Cardiac fibroblast (primary cell): Measurements from ENCODE around the gene ID2.
A peak's percentile ranks its signal among the peaks of the same experiment; 100 is the strongest.
"Not testable (repeated sequence)": the region's sequence is repeated elsewhere in the genome, so short reads cannot be mapped to it uniquely, and the experiment has no call there.

Experiments used
- DNase-seq, 2 donors: peaks; one replicate each; pipeline versions ENCODE4 v3.0.0 to v3.0.0-alpha.2; 2010; ENCODE audit warnings: low read depth in 2 of 2
- H3K4me3 ChIP-seq, 2 donors: replicated peaks in 1 of 2; 1 replicate in 1 of 2; 2 replicates in 1 of 2; pipeline ENCODE4 v1.5.1; 2011; ENCODE audit warnings: low read depth in 2 of 2, low read length in 2 of 2, mild to moderate bottlenecking in 2 of 2, moderate library complexity in 1 of 2
- TF ChIP-seq, protein P1 (sequence below): IDR thresholded peaks from one replicate; pipeline ENCODE4 v1.5.1; 2011; ENCODE audit warnings: low read depth, mild to moderate bottlenecking, low read length, inconsistent platforms

The ID2 gene

DNA sequence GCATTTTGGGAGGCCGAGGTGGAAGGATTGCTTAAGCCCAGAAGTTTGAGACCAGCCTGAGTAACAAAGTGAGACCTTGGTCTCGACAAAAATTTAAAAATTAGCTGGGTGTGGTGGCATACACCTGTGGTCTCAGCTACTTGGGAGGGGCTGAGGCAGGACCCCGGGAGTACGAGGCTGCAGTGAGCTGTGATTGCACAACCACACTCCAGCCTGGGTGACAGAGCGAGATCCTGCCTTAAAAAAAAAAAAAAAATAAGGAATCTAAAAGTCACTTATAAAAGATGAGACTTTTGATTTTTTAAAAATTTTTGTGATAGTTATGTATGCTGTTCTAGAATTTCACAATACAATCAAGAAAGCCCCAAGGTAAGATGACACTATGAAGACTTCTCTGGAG lies 33.1 kb downstream of the ID2 start:
- TF ChIP-seq, protein P1, sequence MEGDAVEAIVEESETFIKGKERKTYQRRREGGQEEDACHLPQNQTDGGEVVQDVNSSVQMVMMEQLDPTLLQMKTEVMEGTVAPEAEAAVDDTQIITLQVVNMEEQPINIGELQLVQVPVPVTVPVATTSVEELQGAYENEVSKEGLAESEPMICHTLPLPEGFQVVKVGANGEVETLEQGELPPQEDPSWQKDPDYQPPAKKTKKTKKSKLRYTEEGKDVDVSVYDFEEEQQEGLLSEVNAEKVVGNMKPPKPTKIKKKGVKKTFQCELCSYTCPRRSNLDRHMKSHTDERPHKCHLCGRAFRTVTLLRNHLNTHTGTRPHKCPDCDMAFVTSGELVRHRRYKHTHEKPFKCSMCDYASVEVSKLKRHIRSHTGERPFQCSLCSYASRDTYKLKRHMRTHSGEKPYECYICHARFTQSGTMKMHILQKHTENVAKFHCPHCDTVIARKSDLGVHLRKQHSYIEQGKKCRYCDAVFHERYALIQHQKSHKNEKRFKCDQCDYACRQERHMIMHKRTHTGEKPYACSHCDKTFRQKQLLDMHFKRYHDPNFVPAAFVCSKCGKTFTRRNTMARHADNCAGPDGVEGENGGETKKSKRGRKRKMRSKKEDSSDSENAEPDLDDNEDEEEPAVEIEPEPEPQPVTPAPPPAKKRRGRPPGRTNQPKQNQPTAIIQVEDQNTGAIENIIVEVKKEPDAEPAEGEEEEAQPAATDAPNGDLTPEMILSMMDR, result no peak
- H3K4me3 ChIP-seq, result no peak overlapping the region

DNA sequence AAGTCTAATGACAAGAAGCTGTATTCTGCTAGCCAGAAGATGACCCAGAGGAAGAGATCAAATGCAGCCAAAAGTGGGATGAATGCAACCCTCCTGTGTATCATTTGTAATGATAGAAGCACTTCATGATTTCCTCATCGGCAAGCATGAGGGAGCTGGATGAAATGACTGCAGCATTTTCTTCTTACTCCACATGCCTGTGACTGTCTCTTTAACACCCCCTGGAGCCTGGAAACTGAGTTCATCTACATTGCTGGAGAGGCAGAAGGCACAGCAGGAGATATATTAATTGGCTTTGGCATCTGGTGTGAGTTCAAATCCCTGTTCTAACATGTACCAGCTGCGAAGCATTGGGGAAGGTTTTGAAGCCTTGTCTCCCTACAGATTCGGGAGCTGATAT lies 37.7 kb downstream of the ID2 start:
- H3K4me3 ChIP-seq, result no peak overlapping the region
- TF ChIP-seq, protein P1, result no peak
- peak; percentile 5 to 7 for DNase-seq

More for the DNA sequence above, 33.1 kb downstream of the ID2 start:
- DNase-seq, result no peak

DNA sequence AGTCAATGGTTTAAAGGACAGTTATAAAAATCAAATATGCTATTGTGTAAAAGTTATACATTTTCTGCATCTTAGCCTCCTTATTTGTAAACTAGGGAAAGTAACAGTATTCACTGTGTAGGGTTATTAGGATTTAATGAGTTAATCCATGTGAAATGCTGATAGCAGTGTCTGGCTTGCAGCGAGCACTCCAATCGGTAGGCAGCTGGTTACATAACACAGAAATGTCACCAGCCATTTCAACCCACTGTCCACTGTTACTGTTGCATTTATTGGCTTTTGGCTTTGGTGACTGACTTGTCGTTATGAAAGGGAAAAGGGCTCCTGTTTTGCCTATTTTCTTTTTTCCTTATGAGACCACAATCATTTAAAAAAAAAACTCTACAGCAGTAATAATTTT lies 38.9 kb downstream of the ID2 start:
- no peak for DNase-seq
- TF ChIP-seq, protein P1, result no peak
- H3K4me3 ChIP-seq, result no peak overlapping the region

DNA sequence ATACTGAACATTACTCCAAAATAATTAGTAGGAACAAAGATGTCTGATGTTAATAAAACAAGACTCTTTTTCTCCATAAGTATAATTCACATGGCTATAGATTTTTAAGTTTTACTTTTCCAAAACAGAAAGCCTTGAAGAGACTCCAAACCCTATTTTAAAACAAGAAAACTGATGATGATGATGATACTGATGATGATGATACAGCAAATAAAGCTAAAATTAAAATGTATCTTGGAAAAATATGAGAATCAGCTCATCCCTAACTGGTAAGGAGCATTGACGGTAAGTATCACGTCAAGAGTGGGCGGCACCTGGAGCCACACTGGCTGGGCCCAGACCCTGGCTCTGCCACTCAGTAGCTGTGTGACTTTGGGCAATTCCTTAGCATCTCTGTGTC lies 39.6 kb downstream of the ID2 start:
- no peak for DNase-seq
- no peak overlapping the region for H3K4me3 ChIP-seq
- TF ChIP-seq, protein P1, result no peak

DNA sequence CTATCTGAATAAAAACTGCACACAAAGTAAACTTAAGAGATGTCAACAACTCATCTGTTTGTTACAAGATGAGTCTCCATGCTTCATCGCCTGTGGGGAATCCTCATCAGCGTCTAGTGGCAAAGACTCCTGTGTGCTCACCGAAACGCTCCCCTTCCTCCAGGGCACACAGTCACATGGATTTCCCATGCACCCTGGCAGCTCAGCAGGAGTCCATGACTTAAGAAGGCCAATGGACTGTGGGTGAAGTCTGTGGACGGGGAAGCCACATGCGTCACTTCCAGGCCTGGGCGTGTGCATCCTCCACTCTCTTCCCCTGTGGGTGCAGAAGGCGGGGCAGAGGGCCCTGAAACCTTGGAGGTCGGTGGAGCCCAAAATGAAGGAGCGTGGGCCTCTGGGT lies 41.1 kb downstream of the ID2 start:
- DNase-seq, result no peak
- no peak overlapping the region for H3K4me3 ChIP-seq
- TF ChIP-seq, protein P1, result no peak

DNA sequence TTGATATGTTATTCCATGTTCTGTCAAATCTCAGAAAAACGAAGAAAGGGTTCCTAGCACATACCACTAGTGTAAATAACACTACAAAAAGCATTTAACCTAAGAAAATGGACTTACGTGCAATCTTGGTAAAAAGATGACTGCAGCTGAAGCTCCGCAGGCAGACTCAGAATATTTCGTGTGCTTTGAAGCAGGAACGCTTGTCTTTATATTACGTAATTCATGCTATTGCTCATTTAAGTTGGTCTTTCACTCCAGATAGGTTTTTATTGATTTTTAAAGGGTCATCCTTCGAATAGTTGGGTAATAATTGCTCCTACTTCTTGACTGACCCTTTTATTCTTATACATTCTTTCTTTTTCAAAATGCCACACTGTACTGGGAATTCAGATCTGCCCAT lies 44.0 kb downstream of the ID2 start:
- H3K4me3 ChIP-seq, result no peak overlapping the region
- TF ChIP-seq, protein P1, result no peak
- DNase-seq, result no peak

DNA sequence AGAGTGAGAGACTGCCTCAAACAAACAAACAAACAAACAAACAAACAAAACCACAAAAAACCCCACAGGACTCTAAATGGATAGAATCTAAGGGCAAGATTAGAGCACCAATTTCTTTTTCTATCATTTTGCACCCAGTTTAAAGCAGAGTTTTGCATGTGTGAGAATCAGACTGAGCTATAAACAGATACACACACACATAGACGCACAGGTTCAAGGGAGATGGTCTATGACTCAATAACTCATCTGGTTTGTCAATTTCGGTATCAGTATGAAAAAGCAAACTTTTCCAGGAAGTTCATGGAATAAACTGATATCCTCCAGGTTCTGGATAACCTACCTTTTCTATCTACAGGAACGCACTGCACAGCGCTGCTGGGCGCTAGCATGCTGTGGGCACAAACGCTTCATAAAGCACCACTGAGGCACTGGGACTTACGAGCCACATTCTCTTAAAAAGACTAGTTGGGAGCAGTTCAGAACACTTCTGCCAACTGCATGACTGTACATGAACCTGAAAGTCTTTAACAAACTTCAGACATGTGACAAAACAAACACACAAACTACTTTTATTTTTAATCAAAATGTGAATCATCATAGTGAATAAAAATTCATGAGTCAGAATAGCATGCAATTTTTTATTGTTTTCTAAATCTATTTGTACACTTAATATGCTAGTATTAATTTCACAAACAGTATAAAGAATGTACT lies 46.6 kb downstream of the ID2 start:
- DNase-seq, result no peak
- H3K4me3 ChIP-seq, result no peak overlapping the region
- TF ChIP-seq, protein P1, result no peak

DNA sequence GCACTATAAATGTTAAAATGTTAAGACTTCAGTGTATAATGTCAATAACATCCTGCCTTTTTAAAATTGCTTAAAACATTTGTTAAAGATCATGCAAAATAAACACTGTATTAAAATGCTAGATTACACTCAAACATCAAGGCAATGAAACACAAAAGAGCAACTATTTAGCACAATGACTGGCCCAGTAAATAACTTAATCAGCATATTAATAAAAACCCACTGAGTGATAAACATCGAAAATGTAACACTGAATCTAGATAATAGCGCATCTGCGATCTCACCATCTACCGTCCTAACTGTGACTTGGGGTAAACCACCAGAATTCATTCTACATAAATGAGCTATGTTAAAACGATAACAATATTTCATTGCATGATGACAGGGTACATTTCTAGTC lies 47.2 kb downstream of the ID2 start:
- not testable (repeated sequence) for H3K4me3 ChIP-seq, DNase-seq
